Suprapubic skin (tissue), 4 donors: Measurements from ENCODE around the gene TLR7.

Source experiments
- CTCF ChIP-seq, 2 donors: fragments of 200-600 bp in 1 of 2; fragments of 450-650 bp in 1 of 2; sonication (generic) in 1 of 2; IDR thresholded peaks; one replicate each; pipeline ENCODE4 v1.5.1; 2016 to 2019; ENCODE audit warnings: antibody characterized with exemption in 2 of 2, mild to moderate bottlenecking in 1 of 2, moderate library complexity in 1 of 2
- POLR2A ChIP-seq, 2 donors: fragments of 450-650 bp; IDR thresholded peaks; one replicate each; pipeline ENCODE4 v1.6.1; 2017; ENCODE audit warnings: antibody characterized with exemption in 2 of 2, mild to moderate bottlenecking in 2 of 2, moderate library complexity in 2 of 2
- POLR2AphosphoS5 ChIP-seq, 3 donors: sonication (generic); formaldehyde crosslinking; IDR thresholded peaks; one replicate each; pipeline ENCODE4 v1.6.1; 2017; ENCODE audit warnings: antibody characterized with exemption in 3 of 3

- TF ChIP-seq POLR2A (IDR thresholded peaks at IDR 0.05) (no peak), POLR2AphosphoS5 (IDR thresholded peaks at IDR 0.05) (no peak), CTCF (IDR thresholded peaks at IDR 0.05) (no peak)
Observed at GRCh38 chrX:12934850-12935249, 68.0 kb downstream of the TLR7 start.
